Adrenal gland (tissue), 12 donors: ENCODE data around the gene RASSF7. TPM values are rescaled to one million over a fixed set of nuclear protein-coding genes. Genes with fewer than 3 reads are reported as not detected.

Experiments used
- DNase-seq, 7 donors: peaks; one replicate each; pipeline ENCODE4 v3.0.0-alpha.2; 2019 to 2020
- H3K27ac ChIP-seq, 5 donors: fragments of 200-600 bp; sonication (generic) in 4 of 5; 1 replicate in 3 of 5; 2 replicates in 2 of 5; pipeline versions ENCODE4 v1.5.1 to v1.8.0; 2016 to 2020; ENCODE audit warnings: mild to moderate bottlenecking in 1 of 5
- H3K27me3 ChIP-seq: fragments of 200-600 bp; 2 replicates; pipeline ENCODE4 v1.8.0; 2021
- H3K36me3 ChIP-seq, 2 donors: fragments of 200-600 bp; replicated peaks in 1 of 2; 1 replicate in 1 of 2; 2 replicates in 1 of 2; pipeline versions ENCODE4 v1.5.1 to v1.8.0; 2018 to 2022
- H3K4me1 ChIP-seq, 2 donors: fragments of 200-600 bp; replicated peaks in 1 of 2; 1 replicate in 1 of 2; 2 replicates in 1 of 2; pipeline versions ENCODE4 v1.5.1 to v1.8.0; 2018 to 2021
- H3K4me3 ChIP-seq, 4 donors: fragments of 200-600 bp; sonication (generic) in 3 of 4; one replicate each; pipeline ENCODE4 v1.5.1; 2016 to 2018
- H3K9me3 ChIP-seq, 3 donors: fragments of 200-600 bp; sonication (generic) in 1 of 3; replicated peaks in 1 of 3; 1 replicate in 2 of 3; 2 replicates in 1 of 3; pipeline versions ENCODE4 v1.5.1 to v1.8.0; 2016 to 2021
- CTCF ChIP-seq, 6 experiments: fragments of 450-650 bp in 4 of 6; fragments of 200-600 bp in 2 of 6; sonication (generic) in 1 of 6; IDR thresholded peaks; 1 replicate in 5 of 6; 2 replicates in 1 of 6; pipeline versions ENCODE4 v1.5.1 to v1.8.0; 2016 to 2021; ENCODE audit warnings: antibody characterized with exemption in 6 of 6, mild to moderate bottlenecking in 2 of 6, moderate library complexity in 1 of 6
- POLR2A ChIP-seq, 2 donors: fragments of 450-650 bp; IDR thresholded peaks; one replicate each; pipeline ENCODE4 v1.6.1; 2017; ENCODE audit warnings: antibody characterized with exemption in 2 of 2, mild to moderate bottlenecking in 2 of 2, moderate library complexity in 1 of 2
- WGBS, 4 donors: extraction: QIAGEN DNeasy Blood & Tissue Kit in 2 of 4; methylation state at CpG; one replicate each; pipeline versions ENCODE4 v1.1.5 to v1.1.7; 2013 to 2017; 5-methylcytosine and 5-hydroxymethylcytosine counted together
- intact Hi-C, 2 donors: fragments of 100-400 bp; cut with DNase I; formaldehyde crosslinking; loops; one replicate each; pipeline versions ENCODE4 v1.14.1 to v1.15.0; 2022 to 2023
- polyA plus RNA-seq, 3 donors: library from polyadenylated mRNA; stranded (reverse); fragments of 200-250 nt in 2 of 3; fragments of 350-450 nt in 1 of 3; fragmentation: Illumina TruSeq in 1 of 3; extraction: RNeasy Lipid Tissue Mini Kit (QIAGEN cat#74804) in 1 of 3; gene quantifications; one replicate each; pipeline ENCODE4 v1.2.3, GENCODE V29; 2013 to 2014
- total RNA-seq, 9 donors: library from RNA; depleted of rRNA in 4 of 9; stranded (reverse); fragments of >200 nt in 4 of 9; fragments of 120-200 nt in 1 of 9; fragmentation: NEBNext Ultra II Directional in 1 of 9; extraction: Animal tissue kit (Norgen Biotek cat#: 25700) in 1 of 9; gene quantifications; one replicate each; pipeline versions ENCODE4 v1.1.0 to v1.2.4, GENCODE V29; 2013 to 2023
- donor health status: healthy with polysubstance abuse.
- donor health status: Bipolar disorder and iron deficiency.
- donor health status: DM: yes; HTN: yes; CAD: no.
- donor health status: DM: no; HTN: no; CAD: no.
- donor health status: DM: no; HTN: no; CAD: no.
- donor health status: DM: yes; HTN: yes; CAD: no.

RASSF7 gene
- total and polyA plus RNA-seq, 12 donors = 0.33 to 19.9 (median 7.8) TPM

GRCh38 chr11:576811-577610 lies 16.2 kb downstream of the RASSF7 start:
- peak in 1 of 7 donors; percentile 55 for DNase-seq

GRCh38 chr11:577611-577894 lies 16.8 kb downstream of the RASSF7 start:
- Histone ChIP-seq H3K4me3 (peak overlapping the region in 2 of 4 donors; percentile 84 to 97), H3K9me3 (no peaks in the 10 kb centered on the region), H3K36me3 (peaks cover 0 to 10% of the 10 kb centered on the region in 2 donors), H3K27ac (peak overlapping the region in 4 of 5 donors; percentile 37 to 100 (median 80)), H3K4me1 (peaks cover 39 to 51% of the 10 kb centered on the region in 2 donors), H3K27me3 (no peaks in the 10 kb centered on the region)
- intact Hi-C loops = no loop called here
- TF ChIP-seq POLR2A (IDR thresholded peaks at IDR 0.05) (no peak), CTCF (IDR thresholded peaks at IDR 0.05) (no peak)
- DNase-seq = no peak
- WGBS, 4 donors = 25 to 49% (median 33%) methylated on average over 2 to 6 of the region's 6 CpGs

More at GRCh38 chr11:576811-577610, 16.2 kb downstream of the RASSF7 start:
- no peak for TF ChIP-seq POLR2A (IDR thresholded peaks at IDR 0.05)
- no peak for TF ChIP-seq CTCF (IDR thresholded peaks at IDR 0.05)
- Histone ChIP-seq H3K9me3 (no peaks in the 10 kb centered on the region), H3K27ac (peak overlapping the region; percentile 37 to 100 (median 70)), H3K4me3 (peak overlapping the region; percentile 35 to 97 (median 66)), H3K36me3 (peaks cover 0 to 5% of the 10 kb centered on the region in 2 donors), H3K4me1 (peaks cover 39 to 51% of the 10 kb centered on the region in 2 donors), H3K27me3 (no peaks in the 10 kb centered on the region)
- intact Hi-C loops = no loop called here
- 2 to 6% (median 3%) methylated on average over 23 to 41 of the region's 48 CpGs for WGBS, 4 donors

- Histone ChIP-seq H3K4me1 (peaks cover 39 to 51% of the 10 kb centered on the region in 2 donors), H3K27ac (peak overlapping the region in 3 of 5 donors; percentile 17 to 100 (median 91)), H3K9me3 (no peaks in the 10 kb centered on the region), H3K27me3 (no peaks in the 10 kb centered on the region), H3K4me3 (no peak overlapping the region), H3K36me3 (peaks cover 0 to 18% of the 10 kb centered on the region in 2 donors)
- intact Hi-C loops = no loop called here
- DNase-seq = no peak
- WGBS, 4 donors = 66 to 76% (median 70%) methylated on average over 17 to 21 of the region's 21 CpGs
- TF ChIP-seq CTCF (IDR thresholded peaks at IDR 0.05) (no peak), POLR2A (IDR thresholded peaks at IDR 0.05) (no peak)
Measured at GRCh38 chr11:578276-579035, 17.7 kb downstream of the RASSF7 start.

GRCh38 chr11:579830-580601 lies 19.2 kb downstream of the RASSF7 start:
- peak in 6 of 7 donors; percentile 84 to 91 (median 87) for DNase-seq
- H3K27ac ChIP-seq = peak overlapping the region; percentile 18 to 86 (median 74)
- intact Hi-C loops = no loop called here
- peaks cover 0 to 28% of the 10 kb centered on the region in 2 donors for H3K36me3 ChIP-seq
- H3K4me3 ChIP-seq = no peak overlapping the region
- TF ChIP-seq CTCF (IDR thresholded peaks at IDR 0.05) = no peak
- peak in 1 of 2 donors; percentile 42 for TF ChIP-seq POLR2A (IDR thresholded peaks at IDR 0.05)
- peaks cover 39 to 49% of the 10 kb centered on the region in 2 donors for H3K4me1 ChIP-seq
- WGBS, 4 donors = 43 to 59% (median 54%) methylated on average over 9 to 20 of the region's 20 CpGs
- no peaks in the 10 kb centered on the region for H3K27me3 ChIP-seq
- H3K9me3 ChIP-seq = no peaks in the 10 kb centered on the region
